MM.1S (cell line): Measurements from ENCODE around the gene ERCC6L2.

Source experiments
- DNase-seq: peaks from one replicate; pipeline ENCODE4 v3.0.0-alpha.2; 2015
- H2AFZ ChIP-seq: fragments of 300-600 bp; sonication (generic); 2 replicates; pipeline ENCODE4 v1.6.0; 2016; ENCODE audit warnings: antibody characterized with exemption, low read length
- H3F3A ChIP-seq: fragments of 300-600 bp; sonication (generic); 2 replicates; pipeline ENCODE4 v1.6.1; 2016; ENCODE audit warnings: mild to moderate bottlenecking, antibody characterized with exemption, low read length, moderate library complexity, mixed read lengths; ENCODE audit not compliant: insufficient read depth
- H3K27ac ChIP-seq: fragments of 300-600 bp; sonication (generic); 2 replicates; pipeline ENCODE4 v1.5.1; 2016; ENCODE audit warnings: mild to moderate bottlenecking, low read length
- H3K27me3 ChIP-seq: fragments of 300-600 bp; sonication (generic); replicated peaks from 2 replicates; pipeline ENCODE4 v1.6.0; 2016; ENCODE audit warnings: low read length; ENCODE audit not compliant: insufficient read depth
- H3K36me3 ChIP-seq: fragments of 300-600 bp; sonication (generic); replicated peaks from 2 replicates; pipeline ENCODE4 v1.6.1; 2016; ENCODE audit warnings: mild to moderate bottlenecking, low read length, mixed read lengths; ENCODE audit not compliant: insufficient read depth
- H3K4me1 ChIP-seq: fragments of 300-600 bp; sonication (generic); 2 replicates; pipeline ENCODE4 v1.6.1; 2016; ENCODE audit warnings: low read length, mixed read lengths
- H3K4me2 ChIP-seq: fragments of 300-600 bp; sonication (generic); 2 replicates; pipeline ENCODE4 v1.6.0; 2016; ENCODE audit warnings: low read depth, low read length
- H3K4me3 ChIP-seq: fragments of 300-600 bp; sonication (generic); 2 replicates; pipeline ENCODE4 v1.5.1; 2016; ENCODE audit warnings: low read length, mixed read lengths
- H3K79me2 ChIP-seq: fragments of 300-600 bp; sonication (generic); 2 replicates; pipeline ENCODE4 v1.6.1; 2016; ENCODE audit warnings: mixed run types, low read length, mixed read lengths
- H3K9ac ChIP-seq: fragments of 300-600 bp; sonication (generic); 2 replicates; pipeline ENCODE4 v1.6.1; 2016; ENCODE audit warnings: low read length, mixed read lengths
- H3K9me2 ChIP-seq: fragments of 300-600 bp; sonication (generic); replicated peaks from 2 replicates; pipeline ENCODE4 v1.6.1; 2016; ENCODE audit warnings: mild to moderate bottlenecking, low read length, mixed read lengths; ENCODE audit not compliant: insufficient read depth
- H3K9me3 ChIP-seq: fragments of 300-600 bp; sonication (generic); replicated peaks from 2 replicates; pipeline ENCODE4 v1.6.1; 2016; ENCODE audit warnings: mild to moderate bottlenecking, low read length, mixed read lengths; ENCODE audit not compliant: insufficient read depth
- H4K20me1 ChIP-seq: fragments of 300-600 bp; sonication (generic); 2 replicates; pipeline ENCODE4 v1.6.1; 2016; ENCODE audit warnings: mild to moderate bottlenecking, low read length, moderate library complexity, mixed read lengths; ENCODE audit not compliant: insufficient read depth
- CTCF ChIP-seq: fragments of 300-600 bp; sonication (generic); IDR thresholded peaks from 2 replicates; pipeline ENCODE4 v1.5.1; 2016; ENCODE audit warnings: antibody characterized with exemption, low read length, mixed read lengths
- EZH2 ChIP-seq: fragments of 300-600 bp; sonication (generic); optimal IDR thresholded peaks from 2 replicates; pipeline ENCODE3; 2017; ENCODE audit warnings: low read depth, mild to moderate bottlenecking, antibody characterized with exemption, low read length, mixed read lengths
- EZH2phosphoT487 ChIP-seq: fragments of 300-600 bp; sonication (generic); IDR thresholded peaks from 2 replicates; pipeline ENCODE4 v1.6.1; 2018; ENCODE audit warnings: antibody characterized with exemption, low read length

The ERCC6L2 gene

GRCh38 chr9:95855961-95856360 is 19.5 kb upstream of the ERCC6L2 start:
- Histone ChIP-seq H3K9me3 (no peaks in the 10 kb centered on the region), H3K4me1 (peaks cover 10% of the 10 kb centered on the region; the same call in 1 of the 2 replicates), H3K27me3 (no peaks in the 10 kb centered on the region), H3K79me2 (no peaks in the 10 kb centered on the region), H3K4me3 (no peak overlapping the region), H3K36me3 (no peaks in the 10 kb centered on the region), H3K9ac (no peak overlapping the region), H3K4me2 (no peak overlapping the region), H4K20me1 (no peaks in the 10 kb centered on the region), H2AFZ (no peak overlapping the region), H3F3A (no peaks in the 10 kb centered on the region), H3K9me2 (no peaks in the 10 kb centered on the region), H3K27ac (no peak overlapping the region)
- no peak for DNase-seq
- TF ChIP-seq EZH2 (no peak), EZH2phosphoT487 (no peak), CTCF (no peak)

GRCh38 chr9:95857124-95857523 is 18.4 kb upstream of the ERCC6L2 start:
- Histone ChIP-seq H3K9me3 (no peaks in the 10 kb centered on the region), H3K36me3 (no peaks in the 10 kb centered on the region), H3F3A (no peaks in the 10 kb centered on the region), H2AFZ (no peak overlapping the region), H3K9me2 (no peaks in the 10 kb centered on the region), H3K4me3 (no peak overlapping the region), H3K9ac (no peak overlapping the region), H4K20me1 (no peaks in the 10 kb centered on the region), H3K27me3 (no peaks in the 10 kb centered on the region), H3K79me2 (no peaks in the 10 kb centered on the region), H3K4me1 (peaks cover 10% of the 10 kb centered on the region; the same call in 1 of the 2 replicates), H3K4me2 (no peak overlapping the region), H3K27ac (no peak overlapping the region)
- no peak for DNase-seq
- TF ChIP-seq CTCF (no peak), EZH2 (no peak), EZH2phosphoT487 (no peak)

GRCh38 chr9:95857896-95858295 is 17.6 kb upstream of the ERCC6L2 start:
- Histone ChIP-seq H3K9ac (no peak overlapping the region), H3K27me3 (no peaks in the 10 kb centered on the region), H3K36me3 (no peaks in the 10 kb centered on the region), H4K20me1 (no peaks in the 10 kb centered on the region), H3K4me1 (peaks cover 10% of the 10 kb centered on the region; the same call in 1 of the 2 replicates), H3K4me3 (no peak overlapping the region), H3F3A (no peaks in the 10 kb centered on the region), H3K9me3 (no peaks in the 10 kb centered on the region), H3K9me2 (no peaks in the 10 kb centered on the region), H3K79me2 (no peaks in the 10 kb centered on the region), H3K4me2 (0 out of 2 replicates have a peak overlapping the region, but pooled peaks have one; percentile 7), H3K27ac (peak overlapping the region; percentile 10; the same call in 1 of the 2 replicates), H2AFZ (no peak overlapping the region)
- TF ChIP-seq EZH2phosphoT487, result no peak
- no peak for TF ChIP-seq EZH2
- no peak for TF ChIP-seq CTCF
- DNase-seq, result no peak
